GM19455 (cell line): ENCODE data around the gene NFATC2.

Experiments used
- ATAC-seq: cut with Tn5 transposase; IDR thresholded peaks from one replicate; pipeline ENCODE4 v1.9.1; 2021; ENCODE audit not compliant: unreplicated experiment

The NFATC2 gene

GRCh38 chr20:51419231-51419630, 123.3 kb downstream of the NFATC2 start:
- ATAC-seq = no peak

DNA sequence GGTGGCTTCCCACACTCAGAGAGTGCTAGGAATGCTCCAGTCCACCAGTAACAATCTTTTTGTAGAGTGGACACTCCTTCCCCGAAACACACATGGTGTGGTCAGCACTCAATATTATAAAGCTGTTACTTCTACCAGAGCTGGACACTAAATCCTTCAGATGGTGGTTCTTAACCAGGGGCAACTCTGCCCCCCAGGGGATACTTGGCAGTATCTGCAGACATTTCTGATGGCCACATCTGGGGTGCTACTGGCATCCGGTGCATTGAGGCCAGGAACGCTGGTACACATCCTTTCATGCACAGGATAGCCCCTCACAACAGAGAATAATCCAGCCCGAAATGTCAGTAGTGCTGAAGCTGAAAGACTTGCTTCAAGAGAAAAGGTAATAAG, 124.4 kb downstream of the NFATC2 start:
- ATAC-seq = no peak

DNA sequence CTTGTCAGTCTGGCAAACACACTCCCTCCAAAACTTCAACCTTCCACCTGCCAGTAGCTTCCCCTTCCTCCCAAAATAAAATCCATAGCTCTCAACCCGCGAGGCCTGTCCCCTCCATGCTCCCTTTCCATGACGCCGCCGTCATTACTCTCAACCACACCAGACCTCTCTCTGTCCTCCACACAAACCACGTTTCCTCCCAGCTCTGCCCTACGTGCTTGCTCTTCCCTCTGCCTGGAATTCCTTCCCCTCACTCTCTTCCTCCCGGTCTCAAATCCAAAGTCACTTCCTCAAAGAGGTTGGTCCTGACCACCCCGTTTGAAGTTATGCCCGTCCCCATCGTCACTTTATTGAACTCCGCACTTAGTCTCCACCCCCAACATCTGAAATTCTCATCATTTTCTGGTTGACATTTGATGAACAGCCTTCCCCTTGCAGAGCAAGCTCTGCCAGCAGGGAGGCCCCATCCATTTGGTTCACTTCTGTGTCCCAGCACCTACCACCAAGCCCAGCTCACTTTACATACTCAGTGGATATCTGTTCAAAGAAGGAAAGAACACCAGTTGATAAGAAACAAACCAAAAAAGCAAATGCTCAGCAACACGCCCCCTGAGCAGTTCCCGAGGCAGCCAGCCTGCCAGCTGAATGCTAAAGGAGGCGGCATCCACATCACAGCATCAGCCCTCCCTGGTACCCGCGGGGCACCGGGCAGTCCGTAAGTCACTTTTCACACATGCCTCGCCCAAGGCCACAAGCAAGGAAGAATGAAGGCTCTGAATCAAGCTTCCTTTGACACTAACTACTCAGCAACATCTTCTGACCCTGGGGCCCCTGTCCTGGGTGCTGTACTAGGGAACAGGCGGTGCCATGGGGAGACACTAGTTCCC, 125.0 kb downstream of the NFATC2 start:
- ATAC-seq = no peak

DNA sequence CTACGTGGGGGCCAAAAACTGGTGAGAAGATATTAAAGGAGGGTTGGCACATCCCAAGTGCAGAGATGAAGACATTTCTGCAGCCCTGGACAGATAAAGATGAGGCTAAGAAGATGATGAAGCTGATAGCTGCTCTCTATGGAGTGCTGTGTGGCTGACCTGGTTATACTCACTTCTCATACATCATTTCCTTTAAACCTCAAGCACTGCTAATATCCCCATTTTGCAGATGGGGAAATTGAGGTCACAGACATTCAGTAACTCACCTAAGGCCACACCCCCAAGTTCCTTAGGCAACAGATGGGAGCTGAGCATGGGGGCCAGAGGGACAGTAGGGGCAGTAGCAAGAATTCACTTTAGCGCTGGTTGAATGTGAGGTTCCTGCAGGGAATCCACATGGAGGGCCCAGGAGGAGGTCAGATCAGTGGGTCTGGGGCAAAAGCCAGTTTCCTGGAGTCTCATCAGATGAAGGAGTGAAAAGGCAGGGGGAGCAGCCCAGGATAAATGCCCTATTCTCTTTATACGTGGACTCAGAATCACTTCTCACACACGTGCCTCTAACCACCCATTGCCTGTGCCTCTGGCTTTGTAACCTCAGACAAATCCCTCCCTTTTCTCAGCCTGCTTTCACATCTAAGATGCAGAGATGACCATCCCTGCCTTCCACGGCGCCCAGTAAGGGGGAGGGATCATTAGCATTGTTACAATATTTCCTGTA, 125.8 kb downstream of the NFATC2 start:
- no peak for ATAC-seq

DNA sequence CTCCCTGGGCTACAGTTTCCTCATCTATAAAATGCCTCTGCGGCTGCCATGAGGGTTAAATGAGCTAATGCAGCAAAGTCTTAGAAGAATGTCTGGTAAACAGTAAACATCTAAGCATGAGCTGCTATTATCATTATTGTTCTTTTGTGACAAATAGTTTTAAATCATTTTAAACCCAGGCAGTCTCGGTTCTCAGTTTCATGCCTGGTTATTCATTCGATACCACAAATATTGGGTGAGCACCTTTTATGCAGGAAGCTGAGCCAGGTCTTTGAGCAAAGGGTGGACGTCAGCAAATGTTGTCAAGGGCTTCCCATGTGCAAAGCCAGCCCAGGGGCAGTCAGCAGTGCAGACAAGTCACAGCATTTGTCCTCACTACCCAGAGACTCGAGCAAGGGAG, 128.7 kb downstream of the NFATC2 start:
- no peak for ATAC-seq

- no peak for ATAC-seq
These were observed 129.5 kb downstream of the NFATC2 start for GRCh38 chr20:51412951-51413481.

DNA sequence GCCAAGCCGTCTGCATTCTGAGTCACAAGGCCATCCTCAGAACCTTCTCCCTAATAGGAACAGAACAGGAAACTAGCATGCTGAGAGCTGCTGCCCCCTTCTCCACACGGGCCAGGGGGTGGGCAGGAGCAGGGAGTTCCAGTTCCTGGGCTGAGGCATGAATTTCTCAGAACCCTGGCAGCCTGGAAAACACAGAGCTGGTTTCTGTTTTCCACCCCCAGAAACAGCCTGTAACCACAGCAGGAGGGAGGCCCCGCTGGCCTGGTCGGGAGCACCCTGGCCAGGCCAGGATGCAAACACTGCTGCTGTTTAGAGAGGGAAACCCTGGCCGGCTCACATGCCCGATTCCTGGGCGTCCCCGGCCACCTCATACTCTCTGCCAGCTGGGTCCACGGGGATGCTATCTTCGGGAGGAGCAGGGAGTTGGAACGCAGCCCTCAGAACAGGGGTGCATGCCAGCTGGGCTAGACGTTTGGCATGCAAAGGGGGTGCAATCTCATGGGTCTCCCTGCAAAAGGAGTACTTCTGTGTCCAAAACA, 130.1 kb downstream of the NFATC2 start:
- no peak for ATAC-seq

- ATAC-seq = no peak
These were observed 130.6 kb downstream of the NFATC2 start for GRCh38 chr20:51411870-51412269.

GRCh38 chr20:51410586-51411325, 131.8 kb downstream of the NFATC2 start:
- no peak for ATAC-seq

DNA sequence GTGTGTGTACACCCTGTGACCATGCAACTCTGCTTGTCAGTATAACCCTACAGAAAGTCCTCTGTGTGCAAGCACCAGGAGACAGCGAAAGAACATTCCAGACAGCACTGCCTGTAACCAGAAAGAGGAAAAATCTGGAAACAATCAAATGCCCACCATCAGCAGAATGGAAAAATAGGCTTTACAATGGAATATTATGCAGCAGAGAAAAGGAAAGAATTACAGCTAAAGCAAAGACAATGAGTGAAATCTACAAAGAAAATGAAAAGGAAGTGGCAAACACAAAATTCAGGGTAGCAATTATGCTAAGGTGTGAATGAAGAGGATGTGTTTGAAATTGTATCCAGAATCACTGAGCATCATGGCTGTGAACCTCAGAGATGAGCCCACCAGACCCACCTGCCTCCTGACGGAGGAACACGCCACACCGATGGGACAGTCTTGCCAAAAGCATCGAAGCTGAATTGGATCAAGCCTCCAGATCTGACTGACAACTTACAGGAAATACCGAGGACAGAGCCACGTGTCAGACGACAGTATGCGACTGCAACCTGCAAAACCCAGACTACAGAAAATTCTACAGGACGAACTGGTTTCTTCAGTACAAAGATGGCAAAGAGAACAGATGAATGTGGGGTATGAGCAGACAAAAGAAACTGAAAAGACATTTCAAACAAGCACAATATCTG, 133.2 kb downstream of the NFATC2 start:
- no peak for ATAC-seq

DNA sequence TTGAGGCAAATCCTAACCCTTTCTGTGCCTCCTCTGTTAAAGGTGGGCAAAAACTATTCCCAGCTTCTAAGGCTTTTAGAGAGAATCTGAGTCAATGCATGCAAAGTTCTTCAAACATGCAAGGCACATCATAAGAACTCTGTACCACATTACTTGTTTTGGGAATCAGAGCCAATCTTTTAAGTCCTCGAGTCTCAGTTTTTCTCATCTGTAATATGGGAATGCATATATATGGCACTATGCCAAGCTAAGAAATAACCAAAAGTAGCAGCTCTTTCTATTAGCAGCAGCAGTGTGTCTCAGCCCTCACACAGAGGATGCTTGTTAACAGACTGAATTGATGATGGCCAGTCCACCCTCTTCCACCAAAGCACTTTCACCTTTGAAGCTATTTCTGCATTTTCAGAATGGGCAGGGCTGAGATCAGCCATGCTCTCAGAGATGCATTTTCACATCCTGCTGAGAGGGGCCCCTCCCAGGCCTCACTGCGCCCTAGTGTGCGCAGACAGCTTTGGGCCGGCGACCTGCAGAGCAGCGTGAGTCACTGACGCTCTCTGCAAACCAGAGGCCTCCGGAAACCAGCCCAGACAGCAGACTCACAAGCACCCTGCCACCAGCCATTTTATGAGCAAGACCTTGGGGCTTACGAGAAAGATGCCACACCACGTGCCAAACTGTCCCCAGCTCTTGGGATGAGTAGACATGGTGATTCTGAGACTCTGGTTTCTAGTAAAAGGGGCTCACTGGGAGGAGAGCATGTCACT, 138.0 kb downstream of the NFATC2 start:
- peak; percentile 80 for ATAC-seq

GRCh38 chr20:51403466-51404220, 138.9 kb downstream of the NFATC2 start:
- no peak for ATAC-seq

GRCh38 chr20:51402201-51402600, 140.3 kb downstream of the NFATC2 start:
- ATAC-seq = no peak

- no peak for ATAC-seq
These were observed 141.0 kb downstream of the NFATC2 start for GRCh38 chr20:51401496-51401895.

GRCh38 chr20:51400051-51400926, 142.2 kb downstream of the NFATC2 start:
- peak; percentile 76 for ATAC-seq

DNA sequence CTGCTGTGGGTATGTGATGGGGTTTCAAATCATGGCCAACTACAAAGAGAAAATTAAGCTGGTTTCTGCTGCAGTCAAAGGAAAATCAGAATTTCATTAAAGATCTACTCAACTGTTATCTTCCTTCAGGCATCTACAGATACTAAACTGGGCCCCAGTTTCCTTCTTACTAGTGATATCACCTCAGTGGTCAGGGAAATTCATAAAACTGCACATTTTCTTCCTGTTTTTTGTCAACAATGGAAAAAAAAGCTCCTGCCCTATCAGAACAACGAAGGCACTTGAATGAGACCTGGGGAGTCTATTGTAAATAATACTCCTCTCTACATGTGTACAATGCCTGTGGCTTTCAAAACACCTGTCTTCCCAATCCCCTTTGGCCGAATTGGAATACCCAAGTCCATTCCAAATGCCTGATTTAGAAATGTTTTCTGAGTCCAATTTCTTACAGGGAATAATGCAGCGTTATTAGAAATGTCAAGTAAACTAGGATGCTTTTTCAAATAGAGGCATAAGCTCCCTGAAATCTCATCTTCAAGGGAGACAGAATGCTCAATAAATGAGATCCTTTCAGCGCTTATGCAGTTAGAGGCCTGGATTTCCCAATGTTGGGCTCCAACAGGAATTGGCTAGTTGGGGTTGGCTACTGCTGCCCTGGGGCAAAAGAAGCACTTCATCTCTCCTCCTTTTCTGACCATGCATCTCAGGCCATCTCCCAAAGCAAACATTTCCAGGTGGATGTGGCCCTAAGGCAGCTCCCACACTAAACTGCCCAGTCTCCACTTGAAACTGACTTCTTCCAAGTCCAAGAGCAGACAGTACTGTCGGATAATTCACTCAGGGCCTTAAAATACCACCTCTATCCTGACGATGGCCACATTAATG, 143.3 kb downstream of the NFATC2 start:
- ATAC-seq = no peak

DNA sequence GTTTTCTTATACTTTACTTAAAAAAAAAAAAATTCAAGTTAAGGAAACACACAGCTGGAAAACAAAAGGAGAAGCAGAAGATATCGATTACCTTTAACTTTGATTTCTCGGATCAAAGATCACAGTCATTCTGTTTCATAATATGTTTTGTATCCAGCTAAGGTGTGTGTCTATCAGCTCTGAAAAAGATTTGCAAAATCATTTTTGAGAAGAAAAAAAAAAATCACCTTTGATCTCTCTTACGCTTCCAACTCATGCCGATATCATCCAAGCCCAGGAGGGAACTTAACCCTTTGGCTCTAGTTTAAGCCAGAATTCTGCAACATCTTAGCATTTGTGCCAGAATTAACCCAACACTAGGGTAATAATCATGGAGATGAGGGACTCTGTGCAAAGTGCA, 144.0 kb downstream of the NFATC2 start:
- no peak for ATAC-seq
